Mucosa of gallbladder (tissue), 1 donor: ENCODE measurements around the gene HIPK3. TPM values are rescaled to one million over a fixed set of nuclear protein-coding genes. Genes with fewer than 3 reads are reported as not detected.
A peak's percentile ranks its signal among the peaks of the same experiment; 100 is the strongest.
"Not testable (repeated sequence)": the region's sequence is repeated elsewhere in the genome, so short reads cannot be mapped to it uniquely, and the experiment has no call there.

Experiments
- DNase-seq: peaks from one replicate; pipeline ENCODE4 v3.0.0-alpha.2; 2020; ENCODE audit warnings: low spot score
- total RNA-seq: library from RNA; stranded (reverse); gene quantifications from one replicate; pipeline ENCODE4 v1.2.1, GENCODE V29; 2021
- donor health status: DM: no; HTN: no; CAD: no.

Gene HIPK3
- total RNA-seq, 1 donor from 2014 or later = 105 TPM

DNA sequence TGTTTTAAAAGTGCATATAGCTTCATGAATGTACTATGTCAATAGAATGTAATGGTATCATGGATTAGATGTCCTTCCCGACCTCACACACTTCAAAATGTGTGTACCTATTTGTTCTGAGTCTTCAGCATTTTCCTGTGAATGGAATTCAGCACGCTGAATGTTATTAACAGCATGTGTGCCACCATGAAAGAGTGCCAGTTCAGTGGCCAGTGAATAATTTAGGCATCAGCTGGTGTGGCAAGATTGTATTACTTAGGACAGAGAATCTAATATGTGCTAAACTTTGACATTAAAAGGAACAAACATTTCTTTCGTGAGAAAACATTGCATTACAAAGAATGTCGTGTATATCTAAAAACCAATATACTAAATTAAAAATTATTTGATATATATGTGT, 46.4 kb downstream of the HIPK3 start:
- DNase-seq = no peak

DNA sequence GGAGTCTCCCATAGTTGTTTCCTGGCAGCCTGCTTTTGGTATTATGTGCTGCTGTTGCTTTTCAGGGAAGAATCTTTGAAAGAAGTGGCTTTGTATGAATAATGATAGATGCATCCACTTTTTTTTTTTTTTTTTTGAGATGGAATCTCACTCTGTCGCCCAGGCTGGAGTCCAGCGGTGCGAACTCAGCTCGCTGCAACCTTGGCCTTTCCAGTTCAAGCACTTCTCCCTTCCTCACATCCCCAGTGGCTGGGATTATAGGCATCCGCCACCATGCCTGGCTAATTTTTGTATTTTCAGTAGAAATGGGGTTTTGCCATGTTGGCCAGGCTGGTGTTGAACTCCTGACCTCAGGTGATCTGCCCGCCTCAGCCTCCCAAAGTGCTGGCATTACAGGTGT, 49.6 kb downstream of the HIPK3 start:
- DNase-seq = not testable (repeated sequence)

DNA sequence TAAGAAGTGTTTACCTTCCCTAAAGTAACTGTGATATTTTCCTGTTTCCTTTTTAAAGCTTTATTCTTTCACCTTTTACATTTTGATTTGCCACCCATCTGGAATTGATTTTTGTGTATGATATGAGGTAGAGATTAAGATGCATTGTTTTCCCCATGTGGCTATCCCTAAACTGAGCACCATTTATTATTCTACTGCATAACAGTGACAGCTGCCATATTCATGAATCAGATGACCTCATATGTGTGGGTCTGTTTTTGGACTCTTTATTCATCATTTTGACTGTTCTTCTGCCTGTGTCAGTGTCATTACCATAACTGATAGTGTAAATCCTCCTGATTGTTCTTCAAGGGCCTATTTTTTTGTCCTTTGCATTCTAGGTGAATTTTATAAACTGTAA, 50.8 kb downstream of the HIPK3 start:
- no peak for DNase-seq

DNA sequence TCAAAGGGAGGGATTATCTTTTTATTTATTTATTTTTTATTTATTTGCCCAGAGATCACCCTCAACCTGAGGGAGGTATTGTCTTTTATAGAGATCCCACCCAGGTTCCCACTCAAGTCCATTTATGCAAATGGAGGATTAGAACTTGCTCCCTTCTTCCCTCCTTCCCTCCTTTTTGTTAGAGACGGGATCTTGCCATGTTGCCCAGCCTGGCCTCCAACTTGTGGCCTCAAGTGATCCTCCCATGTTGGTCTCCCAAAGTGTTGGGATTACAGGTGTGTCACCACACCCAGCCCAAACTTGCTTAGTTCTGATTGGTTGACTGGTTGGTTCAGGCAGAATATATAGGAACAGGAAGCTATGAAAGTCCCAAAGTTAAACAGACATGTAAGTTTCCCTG, 51.9 kb downstream of the HIPK3 start:
- DNase-seq = no peak

DNA sequence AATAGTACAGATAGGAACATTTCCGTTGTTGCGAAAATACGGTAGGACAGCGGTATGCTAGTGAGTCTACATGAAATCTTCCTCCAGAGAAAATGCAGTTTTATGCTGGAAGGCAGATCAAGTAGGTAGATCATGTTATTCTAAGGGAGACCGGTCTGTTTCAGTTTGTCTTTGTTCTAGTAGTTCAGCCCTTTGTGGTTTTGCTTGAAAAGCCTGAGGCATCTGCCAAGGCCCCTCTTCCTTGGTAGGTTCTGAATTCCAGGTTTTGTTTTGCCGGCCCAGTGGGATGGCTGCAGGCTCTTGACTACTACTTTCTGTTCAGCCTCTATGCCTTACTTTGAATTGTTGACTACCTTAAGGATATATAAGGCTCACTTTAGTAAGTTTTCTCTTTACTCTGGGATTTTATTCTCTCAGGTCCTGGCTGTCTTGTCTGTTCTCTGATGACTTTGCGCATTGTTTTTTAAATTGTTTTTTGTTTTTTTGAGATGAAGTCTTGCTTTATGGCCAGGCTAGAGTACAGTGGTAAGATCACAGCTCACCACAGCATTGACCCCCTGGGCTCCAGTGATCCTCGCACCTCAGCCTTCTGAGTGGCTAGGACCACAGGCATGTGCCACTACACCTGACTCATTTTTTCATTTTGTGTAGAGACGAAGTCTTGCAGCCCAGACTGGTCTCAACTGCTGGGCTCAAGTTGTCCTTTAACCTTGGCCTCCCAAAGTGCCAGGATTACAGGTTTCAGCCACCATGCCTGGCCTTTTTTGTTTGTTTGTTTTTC, 53.7 kb downstream of the HIPK3 start:
- DNase-seq = no peak

DNA sequence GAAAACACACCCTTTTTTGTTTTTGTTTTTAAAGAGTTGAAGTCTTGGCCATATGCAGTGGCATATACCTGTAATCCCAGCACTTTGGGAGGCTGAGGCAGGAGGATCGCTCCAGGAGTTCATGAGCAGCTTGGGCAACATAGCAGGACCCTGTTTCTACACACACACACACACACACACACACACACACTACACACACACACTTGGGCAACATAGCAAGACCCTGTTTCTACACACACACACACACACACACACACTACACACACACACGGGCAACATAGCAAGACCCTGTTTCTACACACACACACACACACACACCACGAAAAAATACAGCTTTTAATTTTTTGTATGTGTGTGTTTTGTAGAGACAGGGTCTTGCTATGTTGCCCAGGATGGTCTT, 54.5 kb downstream of the HIPK3 start:
- no peak for DNase-seq

DNA sequence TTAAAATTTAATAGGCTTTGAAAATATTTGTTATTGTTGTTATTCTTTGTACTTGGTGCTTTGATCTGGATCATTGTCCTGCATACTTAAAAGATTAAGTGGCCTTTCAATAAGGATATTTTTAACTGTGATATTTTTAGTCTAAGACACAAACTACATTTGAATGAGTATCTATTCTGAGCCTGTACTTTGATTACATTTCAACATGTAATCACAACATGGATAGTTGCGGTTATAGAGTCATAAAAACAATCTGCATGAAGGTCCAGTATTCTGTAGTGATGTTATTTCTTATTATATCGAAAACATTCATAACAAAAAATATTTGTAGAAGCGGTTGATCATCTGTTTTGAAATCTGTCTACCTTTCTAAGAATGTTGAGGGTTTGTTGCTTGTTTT, 58.6 kb downstream of the HIPK3 start:
- DNase-seq = no peak

DNA sequence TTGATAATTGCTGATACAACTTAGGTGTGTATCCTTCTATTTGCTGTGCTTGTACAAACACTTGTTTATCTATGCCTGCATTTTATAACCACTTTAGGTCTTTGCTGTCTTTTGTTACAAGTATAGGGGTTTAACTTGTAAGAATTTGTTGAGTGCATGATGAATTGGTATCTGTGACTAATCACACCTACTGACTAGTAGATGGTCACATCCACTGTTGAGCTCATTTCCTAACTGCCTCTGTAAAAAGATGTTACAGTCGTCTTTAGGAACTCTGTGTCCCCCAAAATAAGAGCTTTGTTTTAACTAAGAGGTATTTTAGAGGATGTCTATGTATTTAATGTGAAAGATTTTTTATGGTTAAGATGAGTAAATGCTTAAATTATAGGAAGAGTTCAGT, 60.5 kb downstream of the HIPK3 start:
- DNase-seq = no peak

DNA sequence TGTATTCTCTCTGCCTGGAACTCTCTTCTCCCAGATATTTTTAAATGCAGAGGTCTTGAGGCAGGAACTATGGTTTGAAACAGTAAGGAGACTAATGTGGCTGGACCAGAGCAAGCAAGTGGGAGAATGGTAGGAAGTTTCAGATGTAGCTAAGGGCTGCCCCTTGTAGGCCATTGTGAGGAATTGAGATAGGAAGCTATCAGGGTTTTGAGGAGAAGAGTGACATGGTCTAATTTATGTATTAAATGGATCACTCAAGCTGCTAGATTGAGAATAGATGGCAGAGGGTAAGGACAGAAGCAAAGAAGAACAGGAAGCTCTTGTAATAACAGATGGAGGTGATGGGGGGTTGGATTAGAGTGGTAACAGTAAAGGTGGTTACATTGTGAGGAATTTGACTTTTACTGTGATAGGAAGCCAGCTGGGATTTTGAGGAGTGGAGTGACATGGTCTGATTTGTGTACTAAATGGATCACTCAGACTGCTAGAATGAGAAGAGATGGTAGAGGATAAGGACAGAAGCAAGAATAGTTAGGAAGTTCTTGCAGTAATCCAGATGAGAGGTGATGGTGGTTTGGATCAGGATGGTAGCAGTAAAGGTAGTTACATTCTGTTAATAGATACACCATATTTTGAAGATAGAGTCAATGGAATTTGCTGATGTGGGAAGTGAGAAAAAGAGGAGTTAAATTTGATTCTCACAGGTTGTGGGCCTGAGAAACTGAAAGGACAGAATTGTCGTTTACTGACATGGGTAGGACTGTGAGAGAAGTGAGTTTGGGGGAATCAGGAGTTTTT, 63.0 kb downstream of the HIPK3 start:
- DNase-seq = no peak

DNA sequence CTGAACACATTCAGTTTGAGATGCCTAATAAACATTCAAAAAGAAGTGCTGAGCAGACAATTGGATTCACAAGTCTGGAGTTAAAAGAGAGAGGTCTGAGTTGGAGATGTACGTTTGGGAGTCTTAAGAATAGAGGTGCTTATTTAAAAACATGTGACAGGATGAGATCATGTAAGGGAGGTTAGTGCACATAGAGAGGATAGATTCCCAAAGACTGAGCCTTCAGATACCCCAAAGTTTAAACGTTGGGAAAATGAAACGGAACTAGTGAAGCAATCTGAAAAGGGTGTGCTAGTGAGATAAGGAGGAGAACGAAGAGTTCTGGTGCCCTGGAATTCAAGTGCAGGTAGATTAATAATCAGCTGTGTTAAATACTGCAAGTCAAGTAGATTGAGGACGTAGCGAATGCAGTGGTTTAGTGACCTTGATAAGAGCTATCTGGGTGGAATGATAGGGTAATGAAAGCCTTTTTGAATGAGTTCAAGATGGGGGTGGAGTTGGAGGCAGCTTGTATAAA, 63.7 kb downstream of the HIPK3 start:
- DNase-seq = no peak

DNA sequence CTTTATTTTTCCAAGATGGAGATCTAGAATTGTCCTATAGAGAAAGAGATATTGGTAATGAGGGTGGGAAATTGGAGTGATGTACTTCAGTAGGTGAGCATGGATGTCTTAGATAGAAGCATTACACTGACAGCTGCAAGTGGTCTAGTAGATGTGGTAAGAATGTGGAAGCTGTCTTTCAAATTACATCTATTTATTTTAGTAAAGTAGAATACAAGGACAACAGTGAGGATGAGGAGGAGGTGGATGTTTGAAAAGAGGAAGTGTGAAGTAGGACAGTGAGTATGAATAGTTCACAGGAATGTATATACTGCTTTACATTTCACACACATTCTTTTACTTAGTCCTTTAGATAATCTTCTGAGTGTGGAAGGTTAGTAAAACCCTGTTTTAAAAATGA, 64.2 kb downstream of the HIPK3 start:
- no peak for DNase-seq

DNA sequence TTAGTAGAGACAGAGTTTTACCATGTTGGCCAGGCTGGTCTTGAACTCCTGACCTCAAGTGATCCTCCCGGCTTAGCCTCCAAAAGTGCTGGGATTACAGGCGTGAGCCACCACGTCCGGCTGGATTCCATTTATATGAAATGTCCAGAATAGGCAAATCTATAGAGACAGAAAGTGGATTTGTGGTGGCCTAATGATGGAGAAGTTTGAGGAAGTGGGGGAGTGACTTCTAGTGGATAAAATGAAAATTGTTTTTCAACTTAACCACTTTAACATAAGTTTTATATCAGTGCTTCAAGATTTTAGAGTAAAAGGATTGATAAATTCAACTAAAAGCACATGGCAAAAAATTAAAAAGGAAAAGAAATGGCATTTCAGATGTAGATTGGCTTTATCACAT, 66.2 kb downstream of the HIPK3 start:
- DNase-seq = no peak

DNA sequence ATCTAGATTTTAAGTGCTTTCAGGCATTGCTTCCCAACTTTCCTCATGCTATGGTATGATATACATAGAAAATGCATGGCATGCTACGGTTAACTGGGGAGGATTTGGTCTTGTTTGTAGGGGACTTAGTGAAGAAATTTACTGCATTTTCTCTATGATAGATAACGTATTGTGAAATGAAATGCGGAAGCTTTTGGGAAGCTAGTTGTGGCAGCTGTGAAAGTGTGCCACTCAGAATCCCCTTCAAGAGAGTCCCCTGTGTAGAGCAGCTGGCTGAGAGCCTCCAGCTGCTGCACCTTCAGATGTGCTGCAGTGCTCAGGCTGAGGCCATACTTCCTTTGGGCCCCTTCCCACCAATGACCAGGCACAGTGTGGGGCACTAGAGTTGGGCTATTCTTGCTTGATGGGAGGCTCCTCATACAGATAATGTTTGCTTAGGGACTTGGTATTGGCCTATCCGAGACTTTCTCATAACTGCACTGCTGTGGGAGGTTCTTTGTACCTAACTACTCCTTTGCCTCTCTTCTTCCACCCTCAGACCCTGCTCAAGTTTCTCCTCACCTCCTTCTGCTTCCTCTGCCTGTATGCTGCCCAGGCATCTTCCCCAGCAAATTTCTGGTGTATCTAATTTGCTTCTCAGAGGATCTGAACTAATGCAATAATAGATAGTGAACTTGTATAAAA, 67.3 kb downstream of the HIPK3 start:
- DNase-seq = no peak

DNA sequence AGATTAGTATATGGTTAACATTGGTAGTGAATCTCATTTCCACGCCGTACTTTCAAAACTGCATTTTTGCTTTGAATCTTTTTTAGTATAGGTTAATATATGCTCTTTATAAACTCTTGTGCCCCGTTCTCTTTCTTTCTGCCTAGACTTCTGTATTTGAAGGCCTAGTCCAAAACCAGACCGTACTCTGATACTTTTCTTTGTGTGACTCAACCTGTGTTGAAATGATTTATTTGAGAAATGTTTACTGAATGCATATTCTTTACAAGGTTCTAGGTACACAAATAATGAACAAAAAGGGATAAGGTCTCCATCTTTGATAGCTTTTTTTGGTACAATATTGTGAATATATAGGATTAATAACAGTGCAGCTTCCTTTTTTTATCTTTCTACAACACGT, 68.3 kb downstream of the HIPK3 start:
- no peak for DNase-seq

DNA sequence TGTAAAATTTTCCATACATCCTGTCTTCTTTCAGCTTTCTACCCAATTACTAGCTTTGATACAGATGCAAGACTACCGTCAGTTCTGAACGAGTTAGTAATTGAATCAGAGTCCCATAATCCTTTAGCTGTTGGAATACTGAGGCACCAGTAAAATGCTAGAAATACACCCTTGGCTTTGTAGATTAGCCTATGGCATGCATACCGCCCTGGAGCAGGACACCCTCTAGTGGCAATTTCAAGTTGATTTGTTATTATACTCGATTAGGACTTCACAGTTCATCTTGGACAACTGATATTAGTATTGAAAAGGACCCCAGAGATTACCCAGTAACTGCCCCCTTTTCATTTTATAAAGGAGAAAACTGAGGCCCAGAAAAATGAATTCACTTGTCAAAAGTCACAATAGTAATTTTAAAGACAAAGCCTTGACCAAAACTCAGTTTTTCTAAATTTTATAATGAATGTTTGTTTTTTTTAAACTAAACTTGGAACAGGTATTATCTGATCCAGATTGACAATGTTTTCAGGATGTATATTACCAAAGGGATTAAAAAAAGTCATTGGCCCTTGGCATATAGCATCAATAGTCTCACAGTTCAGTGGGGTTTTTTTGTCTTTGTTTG, 72.6 kb downstream of the HIPK3 start:
- DNase-seq = peak; percentile 39

DNA sequence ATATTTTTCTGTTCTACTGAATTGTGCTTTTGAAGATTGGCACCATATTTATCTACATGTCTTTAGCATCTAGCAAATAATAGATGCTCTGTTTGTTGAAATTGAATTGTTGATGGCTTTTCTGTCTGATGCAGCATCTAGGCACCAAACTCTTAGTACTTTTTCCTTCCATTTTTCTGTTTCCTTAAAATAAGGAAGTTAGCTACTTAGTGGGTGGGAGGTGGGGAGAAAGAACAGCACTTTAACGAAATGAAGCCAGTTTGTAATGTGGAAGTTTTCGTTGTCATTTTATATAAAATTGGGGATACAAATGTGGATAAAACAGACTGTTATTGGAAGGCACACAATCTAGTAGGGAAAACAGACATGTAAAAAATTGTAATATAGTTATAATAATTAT, 76.6 kb downstream of the HIPK3 start:
- DNase-seq = no peak

DNA sequence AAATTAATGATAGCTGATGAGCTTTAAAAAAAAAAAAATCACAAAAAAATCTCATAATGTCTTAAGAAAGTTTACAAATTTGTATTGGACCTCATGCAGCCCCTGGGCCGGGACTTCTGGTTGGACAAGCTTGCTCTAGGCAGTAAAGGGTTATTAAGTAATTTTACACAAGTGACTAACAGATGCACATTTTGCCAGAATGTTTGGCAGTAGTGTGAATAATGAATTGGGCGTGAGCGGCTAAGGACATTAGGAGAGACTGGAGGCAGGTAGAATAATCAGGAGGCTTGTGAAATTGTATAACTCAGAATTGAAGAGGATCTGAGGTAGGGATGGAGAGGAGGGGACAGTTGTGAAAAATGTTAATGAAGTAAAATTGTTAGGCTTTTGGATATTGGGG, 77.4 kb downstream of the HIPK3 start:
- no peak for DNase-seq

DNA sequence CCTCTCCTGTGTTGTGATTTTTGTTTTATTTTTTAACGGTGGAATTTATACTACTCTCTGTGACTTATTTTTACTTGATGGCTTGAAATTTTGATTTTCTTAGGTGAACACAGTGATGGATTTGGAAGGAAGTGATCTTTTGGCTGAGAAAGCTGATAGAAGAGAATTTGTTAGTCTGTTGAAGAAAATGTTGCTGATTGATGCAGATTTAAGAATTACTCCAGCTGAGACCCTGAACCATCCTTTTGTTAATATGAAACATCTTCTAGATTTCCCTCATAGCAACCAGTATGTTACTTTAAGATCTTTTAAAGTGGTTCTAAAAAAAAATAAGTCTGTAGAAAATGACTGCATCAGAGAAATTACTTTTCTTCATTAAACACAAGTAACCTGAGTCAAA, 82.1 kb downstream of the HIPK3 start:
- DNase-seq = no peak

DNA sequence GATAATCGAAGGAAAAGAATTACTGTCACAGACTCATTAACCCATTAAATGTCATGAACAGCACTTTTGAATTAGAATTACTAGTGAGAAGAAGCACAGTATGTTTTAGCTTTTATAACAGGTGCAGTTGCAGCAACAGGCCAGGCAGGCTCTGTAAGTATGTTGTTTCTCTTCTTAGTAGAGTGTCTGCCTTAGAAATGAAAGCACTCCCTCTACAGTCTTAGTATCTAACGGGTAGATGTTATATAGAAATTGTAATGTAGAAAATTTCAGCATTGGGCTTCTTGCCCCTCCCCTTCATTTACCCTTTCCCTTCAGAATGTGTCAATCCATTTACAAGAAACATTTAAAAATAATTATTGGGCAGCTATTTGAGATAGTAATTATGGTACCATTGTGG, 87.4 kb downstream of the HIPK3 start:
- no peak for DNase-seq

DNA sequence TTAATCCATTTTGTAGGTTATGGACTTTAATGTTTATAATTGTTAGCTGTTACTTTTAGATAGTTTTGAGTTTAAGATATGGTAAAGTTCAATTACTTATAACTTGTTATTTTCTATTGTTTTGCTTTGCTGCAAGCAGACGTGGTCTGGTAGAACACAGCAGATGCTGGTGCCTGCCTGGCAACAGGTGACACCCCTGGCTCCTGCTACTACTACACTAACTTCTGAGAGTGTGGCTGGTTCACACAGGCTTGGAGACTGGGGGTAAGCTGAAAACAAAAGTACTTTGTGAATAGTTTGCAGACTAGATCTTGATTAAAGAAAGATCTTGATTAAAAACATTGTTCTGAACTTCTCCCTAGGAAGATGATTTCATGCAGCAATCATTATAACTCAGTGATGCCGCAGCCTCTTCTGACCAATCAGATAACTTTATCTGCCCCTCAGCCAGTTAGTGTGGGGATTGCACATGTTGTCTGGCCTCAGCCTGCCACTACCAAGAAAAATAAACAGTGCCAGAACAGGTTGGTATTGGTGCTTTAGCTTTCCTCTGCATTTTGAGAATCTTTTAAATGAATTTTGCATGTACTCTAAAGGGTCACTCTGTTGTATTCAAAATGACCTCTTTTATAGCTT, 90.4 kb downstream of the HIPK3 start:
- DNase-seq = no peak

DNA sequence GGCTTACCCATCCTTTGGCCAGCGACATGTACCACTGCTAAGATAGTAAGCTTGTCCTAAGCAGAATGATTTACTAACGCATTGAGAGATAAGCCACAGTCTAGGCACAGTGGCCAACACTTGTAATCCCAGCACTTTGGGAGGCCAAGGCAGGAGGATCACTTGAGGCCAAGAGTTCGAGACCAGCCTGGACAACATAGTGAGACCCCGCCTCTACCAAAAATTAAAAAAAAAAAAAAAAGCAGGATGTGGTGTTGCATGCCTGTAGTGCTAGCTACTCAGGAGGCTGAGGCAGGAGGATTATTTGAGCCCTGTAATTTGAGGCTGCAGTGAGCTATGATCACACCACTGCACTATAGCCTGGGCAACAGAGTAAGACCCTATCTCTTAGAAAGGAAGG, 93.1 kb downstream of the HIPK3 start:
- DNase-seq = no peak
